ENCODE data around the gene RAD23A. TPM values are rescaled to one million over a fixed set of nuclear protein-coding genes. Genes with fewer than 3 reads are reported as not detected.

Gene RAD23A
- total and polyA plus RNA-seq, 2 donors (not counting 3 experiments of a cell fraction or from before 2014, with no cell fraction given): 66.9 to 102 TPM

DNA sequence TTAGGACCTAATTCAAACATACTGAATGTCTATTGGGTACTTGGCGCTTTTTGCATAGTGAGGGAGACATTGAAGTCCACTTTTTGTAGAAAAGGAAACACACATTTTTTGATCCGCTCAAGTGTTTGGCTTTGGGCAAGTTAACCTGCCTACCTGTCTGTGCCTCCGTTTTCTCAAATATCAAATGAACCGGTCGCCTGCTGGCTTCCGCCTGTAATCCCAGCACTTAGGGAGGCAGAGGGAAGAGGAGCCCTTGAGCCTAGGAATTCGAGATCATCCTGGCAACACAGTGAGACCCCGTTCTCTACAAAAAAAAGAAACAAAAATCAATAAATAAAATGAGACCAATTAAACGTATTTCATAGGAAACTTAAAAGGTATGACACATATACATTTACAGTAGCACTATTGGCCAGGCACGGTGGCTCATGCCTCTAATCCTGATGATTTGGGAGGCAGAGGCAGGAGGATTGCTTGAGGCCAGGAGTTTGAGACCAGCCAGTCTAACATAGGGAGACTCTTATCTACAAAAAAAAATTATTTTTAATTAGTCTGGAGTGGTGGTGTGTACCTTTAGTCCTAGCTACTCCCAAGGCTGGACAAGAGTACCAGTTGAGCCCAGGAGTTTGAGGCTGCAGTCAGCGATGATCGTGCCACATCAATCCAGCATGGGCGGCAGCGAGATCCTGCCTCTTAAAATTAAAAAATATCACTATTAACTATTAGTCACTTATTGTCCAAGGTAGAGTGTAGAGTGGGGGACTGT is 1.3 kb downstream of the RAD23A start:
- intact Hi-C loops (cut with micrococcal nuclease) (loop anchor here (1.0 kb wide), 1 partner anchor 9 kb away; the partner anchor contains the start of gene CALR), dilution Hi-C loops (cut with MboI; ENCODE audit: extremely low pct_ligation_motif_present, low sequenced_read_pairs) (no loop called here)
- Histone ChIP-seq H3K4me2 (ENCODE audit: insufficient read depth, low read length) (peak overlapping the region; percentile 99), H2AFZ (ENCODE audit: low read depth, low read length) (no peak overlapping the region), H3K4me3 (replicated peaks in 1 of 3; ENCODE audit: insufficient read depth in 1 of 3, low read depth in 1 of 3, low read length in 3 of 3) (peak overlapping the region; percentile 72 to 92 (median 72)), H3K36me3 (ENCODE audit: control insufficient read depth in 2 of 2, extremely low read depth in 1 of 2, insufficient read depth in 2 of 2, low read length in 2 of 2) (peaks cover 18 to 56% of the 10 kb centered on the region in 2 experiments), H3K9me1 (replicated peaks; ENCODE audit: control insufficient read depth, extremely low read depth, insufficient read depth, low read length) (no peaks in the 10 kb centered on the region), H3K9me3 (replicated peaks; ENCODE audit: control insufficient read depth, insufficient read depth, low read length) (no peaks in the 10 kb centered on the region), H3K79me2 (ENCODE audit: control insufficient read depth, insufficient read depth, low read length) (peaks cover 38% of the 10 kb centered on the region), H3K27ac (ENCODE audit: insufficient read depth, low read depth, low read length) (peak overlapping the region; percentile 76), H3K4me1 (ENCODE audit: control insufficient read depth, extremely low read depth, insufficient read depth, low read length) (peaks cover 12% of the 10 kb centered on the region), H3K9ac (replicated peaks; ENCODE audit: extremely low read depth, insufficient read depth, low read length) (peak overlapping the region; percentile 90), H3K27me3 (ENCODE audit: control insufficient read depth in 2 of 2, insufficient read depth in 2 of 2, low read length in 2 of 2) (no peaks in the 10 kb centered on the region), H4K20me1 (replicated peaks; ENCODE audit: control insufficient read depth, extremely low read depth, insufficient read depth, low read length) (no peaks in the 10 kb centered on the region)
- FAIRE-seq (no peak), DNase-seq (ENCODE audit: low read depth, low spot score) (no peak)
- BruUV-seq (replicated peaks): no TSS peak
- CTCF ChIA-PET: interaction anchor here (0.6 to 1.0 kb wide), 2 partner anchors 19 to 84 kb away, joined by 3 to 12 read pairs; no protein-coding TSS in a partner anchor
- TF ChIP-seq, protein P1, sequence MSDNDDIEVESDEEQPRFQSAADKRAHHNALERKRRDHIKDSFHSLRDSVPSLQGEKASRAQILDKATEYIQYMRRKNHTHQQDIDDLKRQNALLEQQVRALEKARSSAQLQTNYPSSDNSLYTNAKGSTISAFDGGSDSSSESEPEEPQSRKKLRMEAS (IDR thresholded peaks at IDR 0.05; ENCODE audit: insufficient read depth, insufficient read length): no peak
- TF ChIP-seq POLR2A (IDR thresholded peaks at IDR 0.05; ENCODE audit: low read depth, low read length): peak; percentile 27
- POLR2A ChIA-PET: interaction anchor here (0.7 to 1.0 kb wide), 2 partner anchors 7 to 9 kb away, joined by 5 read pairs; partner anchors contain the start of gene GADD45GIP1

DNA sequence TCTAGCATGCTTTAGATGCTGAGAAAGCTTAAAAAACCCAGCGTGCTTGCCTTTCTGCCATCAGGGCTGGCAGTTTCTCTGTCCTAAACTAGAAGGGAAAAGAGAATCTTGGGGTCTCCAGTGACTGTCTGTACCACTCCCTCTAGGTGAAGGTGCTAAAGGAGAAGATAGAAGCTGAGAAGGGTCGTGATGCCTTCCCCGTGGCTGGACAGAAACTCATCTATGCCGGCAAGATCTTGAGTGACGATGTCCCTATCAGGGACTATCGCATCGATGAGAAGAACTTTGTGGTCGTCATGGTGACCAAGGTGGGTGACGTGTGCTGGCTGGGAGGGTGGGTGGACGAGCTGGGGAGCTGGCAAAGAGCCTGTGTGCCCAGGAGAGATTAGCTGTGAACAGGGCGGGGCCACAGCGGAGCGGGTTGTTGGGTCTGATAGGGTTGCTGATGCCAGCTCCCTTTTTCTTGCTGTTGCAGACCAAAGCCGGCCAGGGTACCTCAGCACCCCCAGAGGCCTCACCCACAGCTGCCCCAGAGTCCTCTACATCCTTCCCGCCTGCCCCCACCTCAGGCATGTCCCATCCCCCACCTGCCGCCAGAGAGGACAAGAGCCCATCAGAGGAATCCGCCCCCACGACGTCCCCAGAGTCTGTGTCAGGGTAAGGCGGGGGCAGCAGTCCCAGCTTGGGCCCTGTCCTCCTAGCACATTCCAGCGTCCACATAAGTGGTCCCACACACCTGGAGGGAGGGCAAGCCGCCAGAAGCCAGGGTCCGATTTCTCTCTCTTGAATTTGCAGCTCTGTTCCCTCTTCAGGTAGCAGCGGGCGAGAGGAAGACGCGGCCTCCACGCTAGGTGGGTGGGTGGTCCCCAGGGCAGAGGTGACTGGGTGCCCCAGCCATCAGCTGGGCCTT is 2.3 kb downstream of the RAD23A start:
- FAIRE-seq (no peak), DNase-seq (ENCODE audit: low read depth, low spot score) (no peak)
- dilution Hi-C loops (cut with MboI; ENCODE audit: extremely low pct_ligation_motif_present, low sequenced_read_pairs) (no loop called here), intact Hi-C loops (cut with micrococcal nuclease) (no loop called here)
- CTCF ChIA-PET: interaction anchor here (0.9 kb wide), 1 partner anchor 18 kb away, joined by 4 read pairs; no protein-coding TSS in a partner anchor
- no TSS peak for BruUV-seq (replicated peaks)
- H3K4me3 ChIP-seq (replicated peaks in 1 of 3; ENCODE audit: insufficient read depth in 1 of 3, low read depth in 1 of 3, low read length in 3 of 3): no peak overlapping the region
- no peaks in the 10 kb centered on the region for H3K9me3 ChIP-seq (replicated peaks; ENCODE audit: control insufficient read depth, insufficient read depth, low read length)
- no peak overlapping the region for H2AFZ ChIP-seq (ENCODE audit: low read depth, low read length)
- H3K4me1 ChIP-seq (ENCODE audit: control insufficient read depth, extremely low read depth, insufficient read depth, low read length): peaks cover 20% of the 10 kb centered on the region
- H3K9me1 ChIP-seq (replicated peaks; ENCODE audit: control insufficient read depth, extremely low read depth, insufficient read depth, low read length): no peaks in the 10 kb centered on the region
- POLR2A ChIA-PET: no interaction called here
- TF ChIP-seq MYC (IDR thresholded peaks at IDR 0.05; ENCODE audit: low read depth, low read length): no peak
- no peak for TF ChIP-seq POLR2AphosphoS5 (IDR thresholded peaks at IDR 0.05; ENCODE audit: insufficient read depth, low read depth, low read length)
- TF ChIP-seq GATA2 (IDR thresholded peaks at IDR 0.05; ENCODE audit: insufficient read depth, insufficient read length, low read depth, low read length): no peak
- TF ChIP-seq, protein P1 (IDR thresholded peaks at IDR 0.05; ENCODE audit: insufficient read depth, insufficient read length): no peak
- TF ChIP-seq JUN (IDR thresholded peaks at IDR 0.05; ENCODE audit: borderline replicate concordance, insufficient read depth, insufficient read length, low read depth): no peak
- no peak for TF ChIP-seq FOS (IDR thresholded peaks at IDR 0.05; ENCODE audit: borderline replicate concordance, insufficient read depth, low read length)
- TF ChIP-seq, protein P2, sequence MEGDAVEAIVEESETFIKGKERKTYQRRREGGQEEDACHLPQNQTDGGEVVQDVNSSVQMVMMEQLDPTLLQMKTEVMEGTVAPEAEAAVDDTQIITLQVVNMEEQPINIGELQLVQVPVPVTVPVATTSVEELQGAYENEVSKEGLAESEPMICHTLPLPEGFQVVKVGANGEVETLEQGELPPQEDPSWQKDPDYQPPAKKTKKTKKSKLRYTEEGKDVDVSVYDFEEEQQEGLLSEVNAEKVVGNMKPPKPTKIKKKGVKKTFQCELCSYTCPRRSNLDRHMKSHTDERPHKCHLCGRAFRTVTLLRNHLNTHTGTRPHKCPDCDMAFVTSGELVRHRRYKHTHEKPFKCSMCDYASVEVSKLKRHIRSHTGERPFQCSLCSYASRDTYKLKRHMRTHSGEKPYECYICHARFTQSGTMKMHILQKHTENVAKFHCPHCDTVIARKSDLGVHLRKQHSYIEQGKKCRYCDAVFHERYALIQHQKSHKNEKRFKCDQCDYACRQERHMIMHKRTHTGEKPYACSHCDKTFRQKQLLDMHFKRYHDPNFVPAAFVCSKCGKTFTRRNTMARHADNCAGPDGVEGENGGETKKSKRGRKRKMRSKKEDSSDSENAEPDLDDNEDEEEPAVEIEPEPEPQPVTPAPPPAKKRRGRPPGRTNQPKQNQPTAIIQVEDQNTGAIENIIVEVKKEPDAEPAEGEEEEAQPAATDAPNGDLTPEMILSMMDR (IDR thresholded peaks at IDR 0.05; ENCODE audit: extremely low read depth in 1 of 2, insufficient read depth in 1 of 2, low read depth in 1 of 2, low read length in 2 of 2): no peak
- TF ChIP-seq POLR2A (IDR thresholded peaks at IDR 0.05; ENCODE audit: low read depth, low read length): no peak
- no peak for TF ChIP-seq EZH2 (IDR thresholded peaks at IDR 0.05; ENCODE audit: borderline replicate concordance, low read depth, low read length, severe bottlenecking)
- H3K27me3 ChIP-seq (ENCODE audit: control insufficient read depth in 2 of 2, insufficient read depth in 2 of 2, low read length in 2 of 2): no peaks in the 10 kb centered on the region
- H3K36me3 ChIP-seq (ENCODE audit: control insufficient read depth in 2 of 2, extremely low read depth in 1 of 2, insufficient read depth in 2 of 2, low read length in 2 of 2): peaks cover 18 to 49% of the 10 kb centered on the region in 2 experiments
- peaks cover 35% of the 10 kb centered on the region for H3K79me2 ChIP-seq (ENCODE audit: control insufficient read depth, insufficient read depth, low read length)
- H3K27ac ChIP-seq (ENCODE audit: insufficient read depth, low read depth, low read length): no peak overlapping the region
- no peak overlapping the region for H3K4me2 ChIP-seq (ENCODE audit: insufficient read depth, low read length)
- H4K20me1 ChIP-seq (replicated peaks; ENCODE audit: control insufficient read depth, extremely low read depth, insufficient read depth, low read length): no peaks in the 10 kb centered on the region
- H3K9ac ChIP-seq (replicated peaks; ENCODE audit: extremely low read depth, insufficient read depth, low read length): no peak overlapping the region
